ENCODE results near the gene GABRD. TPM values are rescaled to one million over a fixed set of nuclear protein-coding genes. Genes with fewer than 3 reads are reported as not detected.

The GABRD gene
- total and polyA plus RNA-seq, 2 experiments from 2014 or later, result 2.1 to 5.1 TPM

DNA sequence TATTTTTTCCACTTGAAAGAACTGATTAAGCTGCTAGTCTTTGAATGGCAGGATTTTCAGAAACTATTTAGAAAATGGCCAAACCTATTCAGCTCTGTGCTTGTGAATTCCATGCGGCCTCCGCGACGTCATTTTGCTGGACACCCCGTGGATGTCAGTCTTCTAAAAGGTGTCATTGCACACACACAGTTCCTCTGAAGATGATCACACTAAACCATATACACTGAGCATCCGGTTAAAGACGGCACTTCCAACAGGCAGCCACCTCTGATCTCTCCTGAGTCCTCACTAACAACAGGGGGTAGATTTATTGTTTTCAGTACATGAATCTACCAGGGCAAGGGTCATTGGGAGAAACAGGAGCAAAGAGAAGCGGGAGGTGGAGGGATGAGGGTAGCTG lies 24.6 kb upstream of the GABRD start:
- Histone ChIP-seq H3K27ac (ENCODE audit: low read depth) (no peak overlapping the region), H3K79me2 (replicated peaks; ENCODE audit: insufficient read depth) (no peaks in the 10 kb centered on the region), H2AFZ (no peak overlapping the region), H3K36me3 (ENCODE audit: insufficient read depth) (no peaks in the 10 kb centered on the region), H3K9me2 (ENCODE audit: insufficient read depth) (no peaks in the 10 kb centered on the region), H4K20me1 (replicated peaks; ENCODE audit: insufficient read depth) (no peaks in the 10 kb centered on the region), H3K27me3 (ENCODE audit: insufficient read depth) (no peaks in the 10 kb centered on the region), H3K4me3 (no peak overlapping the region), H3K4me2 (no peak overlapping the region), H3K4me1 (ENCODE audit: insufficient read depth) (peaks cover 3% of the 10 kb centered on the region; the same call in 1 of the 2 replicates), H3F3A (replicated peaks; ENCODE audit: low read depth) (no peaks in the 10 kb centered on the region)
- Mint-ChIP-seq H3K27me3 (ENCODE audit: insufficient read depth, low read depth, poor library complexity) (peaks cover 7% of the 10 kb centered on the region), H3K36me3 (ENCODE audit: low read depth) (no peaks in the 10 kb centered on the region; the same call in 2 of the 3 replicates), H3K4me1 (peaks cover 17% of the 10 kb centered on the region; the same call in 2 of the 3 replicates), H3K9me3 (no peaks in the 10 kb centered on the region), H3K27ac (no peak overlapping the region), H3K4me3 (no peak overlapping the region)
- DNase-seq (ENCODE audit: low spot score) (no peak), ATAC-seq (no peak)
- TF ChIP-seq EZH2phosphoT487 (IDR thresholded peaks at IDR 0.05; ENCODE audit: unreplicated experiment) (no peak), REST (IDR thresholded peaks at IDR 0.05; ENCODE audit: unreplicated experiment) (no peak), POLR2AphosphoS5 (IDR thresholded peaks at IDR 0.05; ENCODE audit: low read depth) (no peak), ETS1 (IDR thresholded peaks at IDR 0.05) (no peak), NANOG (IDR thresholded peaks at IDR 0.05; ENCODE audit: borderline replicate concordance) (no peak), ZNF114 (CRISPR knock-in tag; IDR thresholded peaks at IDR 0.05) (no peak), JUNB (IDR thresholded peaks at IDR 0.05; ENCODE audit: unreplicated experiment) (no peak), CTCF (conservative IDR thresholded peaks at IDR 0.05; ENCODE audit: low read depth in 2 of 2) (no peak), EZH2 (IDR thresholded peaks at IDR 0.05; ENCODE audit: low read depth, unreplicated experiment) (no peak), ZNF331 (CRISPR knock-in tag; IDR thresholded peaks at IDR 0.05; ENCODE audit: low read depth) (no peak), STAT1 (IDR thresholded peaks at IDR 0.05; ENCODE audit: unreplicated experiment) (no peak), ZNF462 (CRISPR knock-in tag; IDR thresholded peaks at IDR 0.05) (no peak), CREB1 (CRISPR knock-in tag; IDR thresholded peaks at IDR 0.05; ENCODE audit: low read depth) (no peak)
